NAMALWA (cell line): ENCODE results near the gene PELI2.

ENCODE experiments used
- DNase-seq: peaks from one replicate; pipeline ENCODE4 v3.0.0-alpha.2; 2015; ENCODE audit warnings: low spot score

The PELI2 gene

GRCh38 chr14:56205881-56206280, 87.7 kb downstream of the PELI2 start:
- DNase-seq, result no peak

DNA sequence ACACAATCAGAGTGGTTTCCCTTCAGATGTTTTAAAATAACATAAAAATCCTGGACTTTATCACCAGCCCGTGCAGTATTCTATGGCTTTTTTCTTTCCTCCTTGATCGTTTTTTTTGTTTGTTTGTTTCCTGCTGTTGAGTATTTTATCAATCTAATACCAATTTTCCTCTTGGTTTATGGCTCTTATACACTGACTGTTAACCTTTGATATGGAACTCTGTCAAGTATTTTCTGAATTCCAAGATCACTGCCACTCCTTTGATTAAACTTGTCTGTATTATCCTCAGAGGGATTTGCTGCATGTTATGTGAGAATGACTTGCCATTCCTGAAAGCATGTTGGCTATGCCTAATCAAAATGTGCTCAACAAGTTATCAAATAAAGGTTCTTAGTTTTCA, 88.4 kb downstream of the PELI2 start:
- no peak for DNase-seq

- DNase-seq, result no peak
Observed at GRCh38 chr14:56207626-56208292, 89.5 kb downstream of the PELI2 start.

DNA sequence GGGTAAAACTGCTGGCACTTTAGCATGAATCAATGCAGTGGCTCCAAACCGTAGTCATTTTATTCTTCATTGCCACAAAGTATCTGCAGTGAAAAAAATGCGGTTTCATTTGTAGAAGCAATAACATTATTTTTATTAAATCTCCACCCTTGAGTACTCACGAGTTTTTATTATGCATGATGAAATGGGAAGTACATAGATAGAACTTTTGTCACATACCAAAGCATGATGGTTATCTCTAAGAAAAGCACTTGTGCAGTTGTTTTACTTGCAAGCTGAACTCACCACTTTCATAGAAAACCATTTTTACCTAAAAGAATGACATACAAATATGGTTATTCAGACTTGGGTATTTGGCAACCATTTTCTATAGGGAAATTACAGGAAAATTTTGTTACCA, 90.3 kb downstream of the PELI2 start:
- no peak for DNase-seq

DNA sequence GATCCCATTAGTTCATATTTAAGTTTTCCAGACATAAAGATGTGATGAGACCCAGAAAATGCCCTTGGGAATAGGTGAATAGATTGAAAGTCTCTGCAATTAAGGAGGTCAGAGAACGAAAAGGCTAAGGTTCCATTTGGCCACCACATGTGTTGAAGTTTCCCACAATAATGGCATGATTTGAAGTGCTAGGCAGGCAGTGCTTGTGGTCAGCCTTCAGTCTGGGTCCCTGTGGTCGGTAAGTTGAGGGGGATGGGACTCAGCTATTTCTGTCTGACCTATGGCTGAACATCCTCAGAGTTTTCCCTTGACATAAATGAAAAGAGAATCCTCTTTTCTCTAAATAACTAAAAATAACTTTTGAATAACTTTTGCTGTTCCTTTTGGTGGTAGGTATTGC, 92.4 kb downstream of the PELI2 start:
- no peak for DNase-seq

- no peak for DNase-seq
Observed at GRCh38 chr14:56211084-56211483, 92.9 kb downstream of the PELI2 start.

DNA sequence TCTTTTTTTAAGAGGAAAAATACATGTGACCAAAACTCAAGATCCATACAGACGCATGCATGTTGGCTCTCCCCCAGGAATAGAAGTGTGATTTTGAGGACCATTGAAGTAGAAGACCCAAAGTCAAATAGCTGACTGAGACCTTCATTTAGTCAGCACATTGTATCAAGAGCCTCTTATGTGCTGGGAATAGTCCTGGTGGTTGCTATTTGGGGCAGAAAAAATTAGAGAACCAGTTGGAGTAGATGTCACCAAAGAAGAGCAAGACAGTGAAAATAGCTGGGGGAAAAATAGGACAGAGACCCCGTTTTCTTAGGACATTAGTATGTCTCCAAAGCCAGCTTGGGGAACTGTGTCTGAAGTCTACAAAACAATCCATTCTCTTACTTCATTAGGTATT, 93.6 kb downstream of the PELI2 start:
- DNase-seq, result no peak

DNA sequence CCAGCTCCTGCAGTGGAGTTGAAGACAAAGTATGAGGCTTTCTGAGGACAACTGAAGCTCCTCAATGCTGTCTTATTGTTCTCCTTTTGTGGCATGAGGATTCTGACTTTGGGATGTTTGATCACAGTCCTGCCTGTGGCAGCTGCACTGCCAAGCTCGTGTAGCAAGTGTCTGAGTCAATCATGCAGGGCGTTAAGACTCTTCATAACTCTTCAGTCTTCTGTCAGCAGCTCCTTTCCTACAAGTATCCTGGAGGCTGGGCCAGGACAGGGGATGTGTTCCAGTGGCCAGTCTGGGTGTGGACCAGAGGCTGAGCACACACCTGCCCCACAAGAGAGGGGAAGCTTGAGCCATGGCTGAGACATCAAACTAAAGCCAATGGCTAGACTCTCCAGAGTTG, 94.3 kb downstream of the PELI2 start:
- no peak for DNase-seq

DNA sequence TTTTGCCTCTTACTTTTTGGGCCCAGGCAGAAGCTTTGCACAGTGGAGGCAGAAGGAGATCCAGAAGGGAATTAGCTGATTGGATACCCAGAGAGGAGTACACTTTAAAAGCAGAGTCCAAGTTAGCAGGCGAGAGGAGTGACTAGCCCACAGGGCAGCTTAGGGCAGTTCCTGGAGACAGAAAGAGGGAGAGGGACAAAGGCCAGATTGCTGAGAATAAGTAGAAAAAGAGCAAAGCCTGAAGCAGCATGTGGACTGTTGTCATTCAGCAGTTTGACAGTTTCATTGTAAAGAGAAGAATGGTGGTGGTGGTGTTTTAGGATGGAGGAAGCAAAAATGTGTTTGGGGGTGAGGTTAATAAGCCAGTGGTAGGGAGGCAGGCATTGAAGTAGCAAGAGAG, 95.1 kb downstream of the PELI2 start:
- no peak for DNase-seq

- DNase-seq, result no peak
Observed at GRCh38 chr14:56215180-56215579, 97.0 kb downstream of the PELI2 start.

DNA sequence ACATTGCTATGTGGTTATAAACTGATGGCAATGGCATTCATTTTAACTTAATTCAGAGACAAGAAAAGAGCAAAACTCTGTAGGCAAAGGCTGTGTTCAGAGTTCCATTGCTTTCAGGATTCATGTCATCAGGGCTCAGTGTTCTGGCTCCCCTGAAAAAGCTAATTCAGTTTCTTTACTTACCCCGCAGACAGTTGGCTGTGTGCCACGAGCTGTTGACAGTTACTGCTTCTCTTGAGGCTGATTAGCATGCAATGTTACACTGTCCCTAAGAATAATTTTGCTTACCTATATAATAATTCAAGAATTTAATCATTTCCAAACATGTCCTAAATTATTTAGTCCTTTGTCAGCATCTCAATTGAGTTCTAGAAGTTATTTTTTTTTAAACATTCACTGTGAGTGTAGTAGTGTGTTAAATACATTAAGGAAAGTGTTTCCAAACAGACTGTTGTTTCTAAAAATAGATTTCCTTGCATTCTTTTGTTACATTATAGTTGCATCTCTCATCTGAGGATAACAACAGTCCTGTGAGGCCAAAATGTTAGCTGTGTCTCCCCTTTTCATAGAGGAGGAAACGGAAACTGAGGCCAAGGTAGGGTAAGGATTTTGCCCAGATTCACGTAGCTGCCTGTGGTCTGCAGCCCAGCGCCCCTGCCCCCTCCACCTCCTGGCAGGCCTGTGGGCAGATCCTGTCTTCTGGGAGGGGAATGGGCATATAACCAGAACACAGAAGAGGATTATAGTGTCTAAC, 98.6 kb downstream of the PELI2 start:
- DNase-seq, result peak; percentile 50

GRCh38 chr14:56217380-56218045, 99.3 kb downstream of the PELI2 start:
- DNase-seq, result no peak

- no peak for DNase-seq
Observed at GRCh38 chr14:56219666-56220413, 101.6 kb downstream of the PELI2 start.

GRCh38 chr14:56221382-56222128, 103.3 kb downstream of the PELI2 start:
- DNase-seq, result no peak

DNA sequence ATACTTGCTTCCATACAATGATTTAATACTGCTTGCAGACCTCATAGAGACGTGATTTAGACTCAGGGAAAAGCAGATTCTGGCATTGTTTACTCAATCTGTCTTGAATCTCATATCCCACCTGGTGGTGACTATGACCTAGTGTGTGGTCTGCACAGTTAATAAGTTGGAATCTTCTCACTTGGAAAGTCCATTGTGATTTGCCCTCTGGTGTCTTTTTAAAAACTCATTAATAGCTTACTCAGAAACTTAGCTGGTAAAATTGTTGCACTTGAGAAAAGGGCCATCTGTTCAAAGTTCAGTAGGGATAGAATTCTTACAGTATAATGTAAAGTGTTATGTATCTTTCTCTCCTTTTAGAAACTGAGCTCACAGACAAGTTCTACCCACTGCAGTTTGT, 106.0 kb downstream of the PELI2 start:
- DNase-seq, result no peak

GRCh38 chr14:56224691-56225681, 106.8 kb downstream of the PELI2 start:
- DNase-seq, result no peak

GRCh38 chr14:56235388-56235787, 117.2 kb downstream of the PELI2 start:
- DNase-seq, result no peak

DNA sequence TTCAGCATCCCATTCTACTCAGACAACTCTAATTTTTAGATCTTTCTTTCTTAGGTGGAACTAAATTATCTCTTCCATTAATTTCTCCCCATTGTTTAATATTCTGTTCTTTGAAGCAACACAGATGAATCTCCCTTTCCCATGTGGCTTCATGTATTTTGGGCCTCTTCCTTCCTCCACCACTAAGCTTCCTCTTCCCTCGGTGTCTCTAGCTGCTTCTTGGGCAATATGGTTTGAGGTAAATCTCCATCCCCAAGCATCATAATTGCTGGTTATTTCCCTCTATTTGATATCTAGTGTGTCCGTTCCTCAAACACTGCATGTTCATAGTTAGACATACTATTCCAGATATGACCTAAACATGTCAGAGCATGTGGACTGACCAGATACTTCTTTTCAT, 119.2 kb downstream of the PELI2 start:
- DNase-seq, result no peak

- DNase-seq, result no peak
Observed at GRCh38 chr14:56241461-56241860, 123.2 kb downstream of the PELI2 start.

- DNase-seq, result no peak
Observed at GRCh38 chr14:56243110-56243509, 124.9 kb downstream of the PELI2 start.
